Endothelial cell (in vitro differentiated cells): ENCODE measurements around the gene CKS1B. TPM values are rescaled to one million over a fixed set of nuclear protein-coding genes. Genes with fewer than 3 reads are reported as not detected.
"Not testable (repeated sequence)": the region's sequence is repeated elsewhere in the genome, so short reads cannot be mapped to it uniquely, and the experiment has no call there.

Experiments
- DNase-seq: peaks from one replicate; pipeline ENCODE4 v3.0.0; 2021; ENCODE audit warnings: low spot score
- H3K27ac Mint-ChIP-seq: one replicate; pipeline ENCODE4 v1.8.0; 2021; ENCODE audit warnings: mixed read lengths, inconsistent platforms; ENCODE audit not compliant: unreplicated experiment
- H3K27me3 Mint-ChIP-seq: one replicate; pipeline ENCODE4 v1.8.0; 2021; ENCODE audit warnings: mild to moderate bottlenecking, moderate library complexity, mixed read lengths, inconsistent platforms; ENCODE audit not compliant: unreplicated experiment
- H3K36me3 Mint-ChIP-seq: one replicate; pipeline ENCODE4 v1.8.0; 2021; ENCODE audit warnings: mild to moderate bottlenecking, low read depth, mixed read lengths, inconsistent platforms; ENCODE audit not compliant: unreplicated experiment
- H3K4me1 Mint-ChIP-seq: one replicate; pipeline ENCODE4 v1.8.0; 2021; ENCODE audit warnings: mild to moderate bottlenecking, mixed read lengths, inconsistent platforms; ENCODE audit not compliant: unreplicated experiment
- H3K4me3 Mint-ChIP-seq: one replicate; pipeline ENCODE4 v1.8.0; 2021; ENCODE audit warnings: mild to moderate bottlenecking, mixed read lengths, inconsistent platforms; ENCODE audit not compliant: unreplicated experiment
- H3K9me3 Mint-ChIP-seq: one replicate; pipeline ENCODE4 v1.8.0; 2021; ENCODE audit warnings: mixed read lengths, inconsistent platforms; ENCODE audit not compliant: unreplicated experiment
- total RNA-seq: library from RNA; stranded (reverse); fragmentation: NEBNext Ultra II Directional; extraction: Animal tissue kit (Norgen Biotek cat#: 25700); gene quantifications from one replicate; pipeline ENCODE4 v1.2.1, GENCODE V29; 2021; ENCODE audit not compliant: unreplicated experiment
- TF ChIP-seq, protein P1 (sequence below): fragments of 200-600 bp; sonication (generic); IDR thresholded peaks from one replicate; pipeline ENCODE4 v1.5.0; 2021; ENCODE audit warnings: antibody characterized with exemption; ENCODE audit not compliant: unreplicated experiment

The CKS1B gene
- total RNA-seq, 1 donor from 2014 or later: 48.3 TPM

DNA sequence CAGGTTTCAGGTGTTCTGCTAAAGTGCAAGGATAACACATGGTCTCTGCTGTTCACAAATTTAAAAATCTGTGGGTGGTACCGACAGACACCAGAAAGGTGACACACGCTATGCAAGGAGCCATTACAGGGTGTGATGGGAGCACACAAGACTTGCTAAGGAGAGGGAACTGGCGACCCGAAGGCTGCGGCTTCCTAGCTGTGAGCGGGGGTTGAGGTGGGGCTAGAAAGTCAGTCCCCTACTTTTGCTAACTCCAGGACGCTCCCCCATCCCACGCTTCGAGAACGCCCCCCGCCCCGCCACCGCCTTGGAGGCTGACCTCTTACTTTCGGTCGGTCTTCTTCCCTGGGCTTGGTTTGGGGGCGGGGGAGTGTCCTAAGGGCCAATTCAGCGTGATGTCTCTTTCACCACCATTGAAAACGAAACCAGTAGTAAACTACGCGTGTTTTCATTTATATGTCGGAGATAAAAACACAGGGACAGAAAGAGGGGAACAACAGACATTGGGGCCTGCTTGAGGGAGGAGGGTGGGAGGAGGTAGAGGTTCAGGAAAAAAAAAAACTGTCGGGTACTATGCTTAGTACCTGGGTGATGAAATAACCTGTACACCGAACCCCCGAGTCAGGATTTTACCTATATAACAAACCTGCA lies 1.1 kb downstream of the CKS1B start:
- H3K4me3 Mint-ChIP-seq: no peak overlapping the region
- peaks cover 18% of the 10 kb centered on the region for H3K27me3 Mint-ChIP-seq
- TF ChIP-seq, protein P1, sequence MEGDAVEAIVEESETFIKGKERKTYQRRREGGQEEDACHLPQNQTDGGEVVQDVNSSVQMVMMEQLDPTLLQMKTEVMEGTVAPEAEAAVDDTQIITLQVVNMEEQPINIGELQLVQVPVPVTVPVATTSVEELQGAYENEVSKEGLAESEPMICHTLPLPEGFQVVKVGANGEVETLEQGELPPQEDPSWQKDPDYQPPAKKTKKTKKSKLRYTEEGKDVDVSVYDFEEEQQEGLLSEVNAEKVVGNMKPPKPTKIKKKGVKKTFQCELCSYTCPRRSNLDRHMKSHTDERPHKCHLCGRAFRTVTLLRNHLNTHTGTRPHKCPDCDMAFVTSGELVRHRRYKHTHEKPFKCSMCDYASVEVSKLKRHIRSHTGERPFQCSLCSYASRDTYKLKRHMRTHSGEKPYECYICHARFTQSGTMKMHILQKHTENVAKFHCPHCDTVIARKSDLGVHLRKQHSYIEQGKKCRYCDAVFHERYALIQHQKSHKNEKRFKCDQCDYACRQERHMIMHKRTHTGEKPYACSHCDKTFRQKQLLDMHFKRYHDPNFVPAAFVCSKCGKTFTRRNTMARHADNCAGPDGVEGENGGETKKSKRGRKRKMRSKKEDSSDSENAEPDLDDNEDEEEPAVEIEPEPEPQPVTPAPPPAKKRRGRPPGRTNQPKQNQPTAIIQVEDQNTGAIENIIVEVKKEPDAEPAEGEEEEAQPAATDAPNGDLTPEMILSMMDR: no peak
- peaks cover 21% of the 10 kb centered on the region for H3K4me1 Mint-ChIP-seq
- H3K36me3 Mint-ChIP-seq: peaks cover 18% of the 10 kb centered on the region
- H3K27ac Mint-ChIP-seq: no peak overlapping the region
- no peaks in the 10 kb centered on the region for H3K9me3 Mint-ChIP-seq
- peak; percentile 51 for DNase-seq

DNA sequence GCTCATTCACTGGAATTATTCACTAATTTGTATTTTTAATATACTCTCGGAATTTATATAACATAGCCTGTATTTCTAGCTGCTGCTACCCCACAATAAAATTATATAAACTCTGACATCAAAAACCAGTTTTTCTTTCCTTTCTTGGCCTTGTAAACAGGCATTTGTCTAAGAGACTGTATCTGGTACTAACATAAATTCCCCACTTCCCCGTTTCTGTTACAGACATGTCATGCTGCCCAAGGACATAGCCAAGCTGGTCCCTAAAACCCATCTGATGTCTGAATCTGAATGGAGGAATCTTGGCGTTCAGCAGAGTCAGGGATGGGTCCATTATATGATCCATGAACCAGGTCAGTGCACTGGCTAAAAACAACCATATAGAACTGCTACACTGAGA lies 3.3 kb downstream of the CKS1B start:
- not testable (repeated sequence) for H3K27ac Mint-ChIP-seq, H3K27me3 Mint-ChIP-seq, DNase-seq, H3K36me3 Mint-ChIP-seq, H3K4me1 Mint-ChIP-seq, H3K9me3 Mint-ChIP-seq
- H3K4me3 Mint-ChIP-seq: peak overlapping the region; percentile 32

DNA sequence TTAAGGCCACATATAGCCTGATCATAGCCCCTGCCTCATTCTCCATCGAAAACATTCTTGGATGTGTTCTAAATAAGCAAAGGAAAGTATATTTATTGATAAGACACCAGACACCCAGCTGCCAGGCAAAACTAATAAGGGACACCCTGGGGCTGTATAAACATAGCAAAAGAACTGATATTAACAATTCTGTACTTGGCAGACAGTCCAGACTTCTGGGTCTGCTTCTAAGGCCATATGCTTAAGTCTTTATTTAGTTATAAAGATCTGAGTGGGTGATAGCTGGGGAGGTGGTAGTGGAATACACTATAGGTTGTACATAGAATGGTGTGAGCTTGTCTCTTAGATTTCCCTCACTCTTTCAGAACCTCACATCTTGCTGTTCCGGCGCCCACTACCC lies 3.9 kb downstream of the CKS1B start:
- no peak for DNase-seq
- Mint-ChIP-seq H3K27ac (no peak overlapping the region), H3K36me3 (peaks cover 4% of the 10 kb centered on the region), H3K4me1 (no peaks in the 10 kb centered on the region), H3K27me3 (no peaks in the 10 kb centered on the region), H3K9me3 (no peaks in the 10 kb centered on the region), H3K4me3 (no peak overlapping the region)
- TF ChIP-seq, protein P1: no peak

DNA sequence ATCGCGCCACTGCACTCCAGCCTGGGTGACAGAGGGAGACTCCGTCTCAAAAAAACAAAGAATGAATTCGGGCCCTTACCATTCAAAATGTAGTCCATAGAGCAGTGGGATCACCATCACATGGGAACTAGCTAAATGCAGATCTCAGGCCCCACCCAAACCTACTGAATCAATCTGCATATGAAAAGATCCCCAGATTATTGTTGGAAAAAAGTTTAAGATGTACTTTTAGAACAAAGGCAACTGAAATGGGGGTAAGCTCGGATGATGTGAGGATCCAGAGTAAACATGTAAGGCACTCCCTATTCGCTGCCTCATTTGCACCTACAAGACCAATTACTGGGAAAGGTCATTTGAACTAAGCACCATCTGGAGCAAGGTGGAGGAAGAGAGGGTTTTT lies 7.9 kb downstream of the CKS1B start:
- Mint-ChIP-seq H3K36me3 (peaks cover 4% of the 10 kb centered on the region), H3K27ac (no peak overlapping the region), H3K9me3 (no peaks in the 10 kb centered on the region), H3K27me3 (no peaks in the 10 kb centered on the region), H3K4me3 (no peak overlapping the region), H3K4me1 (no peaks in the 10 kb centered on the region)
- no peak for DNase-seq
- TF ChIP-seq, protein P1: no peak

DNA sequence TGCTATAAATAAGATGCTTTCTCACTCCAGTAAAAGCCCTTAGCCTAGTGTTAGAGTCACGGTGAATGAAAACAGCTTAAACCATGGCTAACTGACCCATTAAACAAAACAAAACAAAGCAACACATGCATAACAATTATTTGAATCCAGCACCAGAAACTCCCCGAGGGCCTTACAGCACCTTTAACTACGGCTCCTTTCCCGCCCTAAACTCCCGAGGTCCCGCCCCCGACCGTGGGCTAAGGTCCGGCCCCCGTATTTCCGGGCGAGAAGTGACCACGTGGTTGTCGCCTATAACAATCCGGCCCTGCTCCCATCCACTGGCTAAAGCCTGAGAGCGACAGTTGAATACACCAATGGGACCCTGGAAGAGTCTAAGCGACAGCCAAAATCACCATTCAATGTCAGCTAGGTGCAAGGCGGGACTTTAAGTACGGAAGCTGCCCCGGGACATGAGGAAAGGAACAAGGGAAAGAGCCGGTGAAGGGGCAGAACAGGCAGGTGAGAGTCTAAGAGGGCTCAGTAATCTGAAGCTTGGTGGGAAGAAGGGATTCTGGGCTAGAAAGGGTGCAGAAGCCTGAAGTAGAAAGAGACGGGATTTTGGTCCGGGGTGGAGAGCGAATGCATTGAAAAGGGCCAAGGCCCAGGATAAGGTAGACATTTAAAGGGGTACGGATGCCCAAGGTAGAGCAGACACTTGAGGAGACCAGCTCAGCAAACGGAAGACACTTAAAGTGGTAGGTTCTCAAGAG lies 8.6 kb downstream of the CKS1B start, which contains the start of gene FLAD1:
Gene FLAD1, plus strand, starts transcription at position 448 of the 752 bp plus-strand sequence. CDS start 351 bp downstream, outside the sequence.
- peak; percentile 92 for DNase-seq
- Mint-ChIP-seq H3K36me3 (peaks cover 4% of the 10 kb centered on the region), H3K9me3 (no peaks in the 10 kb centered on the region), H3K4me3 (no peak within 1 kb of the TSS), H3K27ac (no peak within 1 kb of the TSS), H3K27me3 (no peaks in the 10 kb centered on the region), H3K4me1 (no peaks in the 10 kb centered on the region)
- TF ChIP-seq, protein P1: no peak
